B cell (primary cell): Measurements from ENCODE around the gene TMEM50B. TPM values are rescaled to one million over a fixed set of nuclear protein-coding genes. Genes with fewer than 3 reads are reported as not detected.
A peak's percentile ranks its signal among the peaks of the same experiment; 100 is the strongest.
"Not testable (repeated sequence)": the region's sequence is repeated elsewhere in the genome, so short reads cannot be mapped to it uniquely, and the experiment has no call there.

Experiments used
- ATAC-seq: fragments of 200-7000 bp; cut with Tn5 transposase; one replicate; pipeline ENCODE4 v1.10.0; 2021; ENCODE audit warnings: low read depth, mild to moderate bottlenecking, moderate number of reproducible peaks, moderate library complexity
- CTCF ChIA-PET: fragments of 350-600 bp; sonication (Branson Sonifier 250); formaldehyde crosslinking; loops from one replicate; lab custom pipeline; 2021; ENCODE audit warnings: antibody characterized with exemption, inconsistent platforms; lab: Charles Lee
- POLR2A ChIA-PET: fragments of 350-600 bp; sonication (Branson Sonifier 250); formaldehyde crosslinking; loops from one replicate; lab custom pipeline; 2021; ENCODE audit warnings: antibody characterized with exemption; lab: Charles Lee
- DNase-seq: peaks from one replicate; pipeline ENCODE4 v3.0.0; 2013
- H2AFZ ChIP-seq: 2 replicates; pipeline ENCODE4 v1.6.1; 2012; ENCODE audit warnings: mild to moderate bottlenecking, low read depth, low read length; ENCODE audit not compliant: insufficient read depth, poor library complexity, severe bottlenecking
- H3K27ac ChIP-seq, 2 donors: 1 replicate in 1 of 2; 2 replicates in 1 of 2; pipeline ENCODE4 v1.5.1; 2012 to 2013; ENCODE audit warnings: low read length in 2 of 2, mild to moderate bottlenecking in 2 of 2, moderate library complexity in 1 of 2
- H3K27me3 ChIP-seq, 4 experiments: fragments of 200-600 bp in 1 of 4; sonication (generic) in 1 of 4; replicated peaks in 1 of 4; 1 replicate in 2 of 4; 2 replicates in 2 of 4; pipeline versions ENCODE4 v1.6.1 to v1.7.0; 2013 to 2016; ENCODE audit warnings: low read length in 3 of 4, mild to moderate bottlenecking in 2 of 4, mixed read lengths in 1 of 4, moderate library complexity in 1 of 4; ENCODE audit not compliant: insufficient read depth in 4 of 4, control insufficient read depth in 3 of 4; ENCODE audit errors: control extremely low read depth in 1 of 4
- H3K36me3 ChIP-seq, 2 experiments: replicated peaks in 1 of 2; 1 replicate in 1 of 2; 2 replicates in 1 of 2; pipeline versions ENCODE4 v1.6.1 to v1.7.1; 2013; ENCODE audit warnings: low read length in 1 of 2; ENCODE audit not compliant: insufficient read depth in 2 of 2, control insufficient read depth in 1 of 2; ENCODE audit errors: control extremely low read depth in 1 of 2, extremely low read depth in 1 of 2
- H3K4me1 ChIP-seq, 2 donors: fragments of 200-600 bp in 1 of 2; sonication (generic) in 1 of 2; 1 replicate in 1 of 2; 2 replicates in 1 of 2; pipeline versions ENCODE4 v1.5.1 to v1.6.1; 2013 to 2017; ENCODE audit warnings: low read length in 2 of 2; ENCODE audit not compliant: control insufficient read depth in 2 of 2, insufficient read depth in 2 of 2
- H3K4me2 ChIP-seq: replicated peaks from 2 replicates; pipeline ENCODE3; 2012; ENCODE audit warnings: mild to moderate bottlenecking, low read depth, low read length; ENCODE audit not compliant: poor library complexity, severe bottlenecking
- H3K4me3 ChIP-seq, 5 experiments: fragments of 200-600 bp in 1 of 5; sonication (generic) in 1 of 5; 1 replicate in 3 of 5; 2 replicates in 2 of 5; pipeline versions ENCODE4 v1.5.1 to v1.7.0; 2011 to 2016; ENCODE audit warnings: low read length in 4 of 5, mild to moderate bottlenecking in 4 of 5, low read depth in 2 of 5, control low read depth in 1 of 5, moderate library complexity in 1 of 5; ENCODE audit not compliant: insufficient read depth in 1 of 5; ENCODE audit errors: control extremely low read depth in 1 of 5, extremely low read depth in 1 of 5
- H3K79me2 ChIP-seq: fragments of 200-600 bp; sonication (generic); one replicate; pipeline ENCODE4 v1.6.0; 2016; ENCODE audit warnings: low read length; ENCODE audit not compliant: control insufficient read depth, insufficient read depth
- H3K9ac ChIP-seq: fragments of 200-600 bp; sonication (generic); 2 replicates; pipeline ENCODE4 v1.6.1; 2017; ENCODE audit warnings: mild to moderate bottlenecking, low read length, moderate library complexity
- H3K9me3 ChIP-seq, 3 donors: one replicate each; pipeline versions ENCODE4 v1.6.1 to v1.7.1; 2013; ENCODE audit warnings: low read length in 2 of 3; ENCODE audit not compliant: control insufficient read depth in 2 of 3, insufficient read depth in 1 of 3; ENCODE audit errors: control extremely low read depth in 1 of 3
- H4K20me1 ChIP-seq: 2 replicates; pipeline ENCODE4 v1.6.0; 2012; ENCODE audit warnings: mild to moderate bottlenecking, low read length; ENCODE audit not compliant: insufficient read depth, control insufficient read depth, poor library complexity, severe bottlenecking
- H3K27ac Mint-ChIP-seq: one replicate; pipeline ENCODE4 v1.8.0; 2021; ENCODE audit warnings: mixed read lengths
- H3K27me3 Mint-ChIP-seq: one replicate; pipeline ENCODE4 v1.8.0; 2021; ENCODE audit warnings: mixed read lengths
- H3K4me1 Mint-ChIP-seq: one replicate; pipeline ENCODE4 v1.8.0; 2021; ENCODE audit warnings: mixed read lengths
- H3K4me3 Mint-ChIP-seq: one replicate; pipeline ENCODE4 v1.8.0; 2021; ENCODE audit warnings: mixed read lengths
- H3K9me3 Mint-ChIP-seq: one replicate; pipeline ENCODE4 v1.8.0; 2022; ENCODE audit warnings: mixed read lengths; ENCODE audit not compliant: insufficient read depth
- CTCF ChIP-seq: fragments of 200-600 bp; IDR thresholded peaks from one replicate; pipeline ENCODE4 v1.8.0; 2022; ENCODE audit warnings: antibody characterized with exemption, mild to moderate bottlenecking
- EZH2 ChIP-seq: IDR thresholded peaks from 2 replicates; pipeline ENCODE4 v1.6.1; 2012; ENCODE audit warnings: borderline replicate concordance, low read depth, mild to moderate bottlenecking, moderate library complexity, low read length; ENCODE audit not compliant: insufficient read depth, poor library complexity, severe bottlenecking
- WGBS: methylation state at CpG from one replicate; pipeline ENCODE4 v1.1.5; 2013; ENCODE audit warnings: missing lambda C conversion rate; ENCODE audit not compliant: insufficient coverage; 5-methylcytosine and 5-hydroxymethylcytosine counted together
- intact Hi-C: fragments of 100-400 bp; cut with micrococcal nuclease; formaldehyde crosslinking; loops from one replicate; pipeline ENCODE4 v1.10.0; 2022
- polyA plus RNA-seq: library from polyadenylated mRNA; depleted of rRNA; stranded (reverse); fragments of >200 nt; gene quantifications from 2 replicates; pipeline ENCODE4 v1.2.3, GENCODE V29; 2012
- total RNA-seq, 2 donors: library from RNA; stranded (reverse); fragments of 120-200 nt in 1 of 2; gene quantifications; 1 replicate in 1 of 2; 2 replicates in 1 of 2; pipeline versions ENCODE4 v1.2.3 to v1.2.4, GENCODE V29; 2013 to 2022

TMEM50B gene
- total and polyA plus RNA-seq, 2 donors (not counting 1 experiment from before 2014, with no cell fraction given), result 52.6 to 79.5 TPM

DNA sequence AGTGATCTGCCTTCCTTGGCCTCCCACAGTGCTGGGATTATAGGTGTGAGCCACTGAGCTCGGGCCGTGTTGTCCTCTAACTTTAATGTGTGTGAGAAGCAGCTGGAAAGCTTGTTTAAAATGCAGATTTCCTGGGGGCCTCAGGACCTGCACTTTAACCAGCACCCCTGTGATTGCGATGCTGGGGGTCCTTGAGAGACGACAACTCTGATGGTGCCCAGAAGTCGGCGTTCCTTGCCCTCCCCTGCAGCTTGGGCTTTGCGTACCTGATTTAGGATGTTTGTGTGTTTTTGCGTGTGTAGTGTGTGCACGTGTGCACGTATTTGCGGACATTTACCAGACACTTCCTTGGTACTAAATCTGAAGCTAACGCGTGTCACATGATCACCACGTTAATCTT, 65.7 kb downstream of the TMEM50B start:
- ChIA-PET POLR2A (interaction anchor here (1.4 kb wide), 1 partner anchor 9 kb away, joined by 6 read pairs; no protein-coding TSS in a partner anchor), CTCF (interaction anchor here (1.3 to 2.5 kb wide), 5 partner anchors 11 to 217 kb away, joined by 3 to 22 read pairs (median 5); partner anchors contain the start of gene IFNGR2)
- peaks cover 69% of the 10 kb centered on the region for H4K20me1 ChIP-seq
- H3K4me3 ChIP-seq, result no peak overlapping the region
- H3K79me2 ChIP-seq, result peaks cover 99% of the 10 kb centered on the region
- peaks cover 19 to 49% of the 10 kb centered on the region in 2 donors for H3K4me1 ChIP-seq
- H3K9me3 ChIP-seq, result no peaks in the 10 kb centered on the region
- peaks cover 3 to 73% of the 10 kb centered on the region in 2 experiments for H3K36me3 ChIP-seq
- Mint-ChIP-seq H3K4me3 (peak overlapping the region; percentile 26), H3K27ac (peak overlapping the region; percentile 37), H3K9me3 (no peaks in the 10 kb centered on the region), H3K27me3 (no peaks in the 10 kb centered on the region), H3K4me1 (peaks cover 52% of the 10 kb centered on the region)
- H3K27me3 ChIP-seq, result no peaks in the 10 kb centered on the region
- ATAC-seq, result no peak
- DNase-seq, result no peak
- H3K9ac ChIP-seq, result no peak overlapping the region
- TF ChIP-seq CTCF (no peak), EZH2 (no peak)
- no peak overlapping the region for H2AFZ ChIP-seq
- no peak overlapping the region for H3K4me2 ChIP-seq
- intact Hi-C loops, result no loop called here
- H3K27ac ChIP-seq, result peak overlapping the region in 1 of 2 donors; percentile 80
- 90% methylated on average over 7 of the region's 14 CpGs for WGBS

- no peaks in the 10 kb centered on the region for H3K27me3 Mint-ChIP-seq
- H3K27ac ChIP-seq, result peak overlapping the region; percentile 26 to 80
- H2AFZ ChIP-seq, result no peak overlapping the region
- peak overlapping the region; percentile 56 for H3K4me2 ChIP-seq
- DNase-seq (no peak), ATAC-seq (peak; percentile 36)
- no peaks in the 10 kb centered on the region for H3K9me3 Mint-ChIP-seq
- CTCF ChIA-PET, result interaction anchor here (0.6 to 2.5 kb wide), 6 partner anchors 29 to 216 kb away, joined by 3 to 22 read pairs (median 4); no protein-coding TSS in a partner anchor
- H3K4me3 Mint-ChIP-seq, result peak overlapping the region; percentile 55
- peak overlapping the region; percentile 89 for H3K27ac Mint-ChIP-seq
- POLR2A ChIA-PET, result interaction anchor here (0.6 to 1.5 kb wide), 4 partner anchors 8 to 83 kb away, joined by 3 to 7 read pairs (median 6); no protein-coding TSS in a partner anchor
- intact Hi-C loops, result no loop called here
- H3K9ac ChIP-seq, result peak overlapping the region; percentile 23
- 37% methylated on average over 4 of the region's 9 CpGs for WGBS
- peaks cover 59% of the 10 kb centered on the region for H3K4me1 Mint-ChIP-seq
- H3K79me2 ChIP-seq, result peaks cover 99% of the 10 kb centered on the region
- H3K36me3 ChIP-seq, result peaks cover 3 to 74% of the 10 kb centered on the region in 2 experiments
- H3K9me3 ChIP-seq, result no peaks in the 10 kb centered on the region
- H3K4me1 ChIP-seq, result peaks cover 27 to 59% of the 10 kb centered on the region in 2 donors
- peak overlapping the region in 2 of 5 experiments; percentile 9 to 46 for H3K4me3 ChIP-seq
- TF ChIP-seq EZH2, result no peak
- peaks cover 77% of the 10 kb centered on the region for H4K20me1 ChIP-seq
- H3K27me3 ChIP-seq, result no peaks in the 10 kb centered on the region
These were observed 66.8 kb downstream of the TMEM50B start for GRCh38 chr21:33412832-33413519.

GRCh38 chr21:33412439-33412831, 67.3 kb downstream of the TMEM50B start:
- peak overlapping the region in 1 of 2 donors; percentile 80 for H3K27ac ChIP-seq
- POLR2A ChIA-PET, result interaction anchor here (0.6 to 1.5 kb wide), 2 partner anchors 52 to 83 kb away, joined by 3 to 7 read pairs; no protein-coding TSS in a partner anchor
- peaks cover 98% of the 10 kb centered on the region for H3K79me2 ChIP-seq
- H3K9me3 Mint-ChIP-seq, intact Hi-C loops, H3K27me3 ChIP-seq, DNase-seq, ATAC-seq, H3K9me3 ChIP-seq, H2AFZ ChIP-seq, H3K4me3 ChIP-seq, H3K9ac ChIP-seq, H3K27me3 Mint-ChIP-seq: not testable (repeated sequence)
- WGBS, result 91% methylated on average over 8 of the region's 12 CpGs
- peaks cover 77% of the 10 kb centered on the region for H4K20me1 ChIP-seq
- CTCF ChIA-PET, result interaction anchor here (1.1 to 2.5 kb wide), 3 partner anchors 28 to 215 kb away, joined by 3 to 22 read pairs (median 4); no protein-coding TSS in a partner anchor
- H3K27ac Mint-ChIP-seq, result peak overlapping the region; percentile 89
- peaks cover 28 to 63% of the 10 kb centered on the region in 2 donors for H3K4me1 ChIP-seq
- H3K4me3 Mint-ChIP-seq, result peak overlapping the region; percentile 2
- H3K4me1 Mint-ChIP-seq, result peaks cover 63% of the 10 kb centered on the region
- peaks cover 3 to 69% of the 10 kb centered on the region in 2 experiments for H3K36me3 ChIP-seq
- H3K4me2 ChIP-seq, result peak overlapping the region; percentile 56
